Stimulated activated CD8-positive, alpha-beta memory T cell treated with anti-CD3 and anti-CD28 coated beads, Interleukin-7, amount 100 ng/mL, for 24 hours (primary cell): ENCODE results near the gene RPL29.
"Not testable (repeated sequence)": the region's sequence is repeated elsewhere in the genome, so short reads cannot be mapped to it uniquely, and the experiment has no call there.

Experiments
- DNase-seq: peaks from one replicate; pipeline ENCODE4 v3.0.0-alpha.2; 2020; ENCODE audit warnings: low read depth

Gene RPL29

GRCh38 chr3:51995346-51996163 is at the start of gene RPL29:
Gene RPL29 (minus strand): TSS chr3:51995895. CDS start chr3:51995461, 434 bp downstream.
- DNase-seq, result peak; percentile 69

GRCh38 chr3:52044869-52045619 is 49.3 kb upstream of the RPL29 start:
- no peak for DNase-seq

GRCh38 chr3:52043750-52044149 is 48.1 kb upstream of the RPL29 start:
- no peak for DNase-seq

GRCh38 chr3:52043039-52043438 is 47.3 kb upstream of the RPL29 start:
- not testable (repeated sequence) for DNase-seq

- DNase-seq, result no peak
Measured at GRCh38 chr3:52041118-52041731, 45.5 kb upstream of the RPL29 start.

- DNase-seq, result no peak
Measured at GRCh38 chr3:52040600-52040999, 44.9 kb upstream of the RPL29 start.

GRCh38 chr3:52039846-52040245 is 44.2 kb upstream of the RPL29 start:
- no peak for DNase-seq

GRCh38 chr3:52039426-52039825 is 43.7 kb upstream of the RPL29 start:
- no peak for DNase-seq

- DNase-seq, result no peak
Measured at GRCh38 chr3:52038227-52038626, 42.5 kb upstream of the RPL29 start.

- no peak for DNase-seq
Measured at GRCh38 chr3:52037291-52037690, 41.6 kb upstream of the RPL29 start.

- DNase-seq, result no peak
Measured at GRCh38 chr3:52036829-52037228, 41.1 kb upstream of the RPL29 start.

GRCh38 chr3:52036222-52036694 is 40.6 kb upstream of the RPL29 start:
- DNase-seq, result no peak

- no peak for DNase-seq
Measured at GRCh38 chr3:52034651-52035050, 39.0 kb upstream of the RPL29 start.

GRCh38 chr3:52034212-52034611 is 38.5 kb upstream of the RPL29 start:
- no peak for DNase-seq

GRCh38 chr3:52033748-52034147 is 38.1 kb upstream of the RPL29 start:
- not testable (repeated sequence) for DNase-seq

GRCh38 chr3:52032702-52033408 is 37.2 kb upstream of the RPL29 start:
- DNase-seq, result no peak

GRCh38 chr3:52031896-52032295 is 36.2 kb upstream of the RPL29 start:
- DNase-seq, result no peak

GRCh38 chr3:52030714-52031310 is 35.1 kb upstream of the RPL29 start:
- no peak for DNase-seq

- DNase-seq, result no peak
Measured at GRCh38 chr3:52029535-52029934, 33.8 kb upstream of the RPL29 start.

GRCh38 chr3:52029053-52029452 is 33.4 kb upstream of the RPL29 start:
- no peak for DNase-seq

GRCh38 chr3:52028572-52028971 is 32.9 kb upstream of the RPL29 start:
- no peak for DNase-seq

- DNase-seq, result no peak
Measured at GRCh38 chr3:52026041-52026440, 30.3 kb upstream of the RPL29 start.
